ENCODE results near the gene ZNF444. TPM values are rescaled to one million over a fixed set of nuclear protein-coding genes. Genes with fewer than 3 reads are reported as not detected.

The ZNF444 gene
- total RNA-seq, 1 experiment from 2014 or later: 31.7 TPM

DNA sequence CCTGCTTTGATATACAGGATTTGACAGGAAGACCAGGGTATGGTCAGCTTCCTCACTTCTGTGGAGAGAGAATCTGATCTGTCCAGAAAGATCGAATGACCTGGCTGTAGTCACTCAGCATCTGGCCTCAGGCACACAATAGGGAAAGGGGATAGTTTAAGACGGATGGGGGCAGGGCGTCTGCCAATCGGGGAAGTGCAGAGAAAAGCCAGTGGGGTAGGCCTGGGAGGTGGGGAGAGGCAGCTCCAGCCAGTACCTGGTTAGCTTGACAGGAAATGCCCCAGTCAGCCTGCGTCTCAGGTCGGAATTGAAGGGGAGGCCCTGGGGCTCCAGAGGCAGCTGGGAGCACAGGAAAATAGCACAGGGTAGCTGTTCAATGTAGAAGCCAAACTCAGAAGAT lies 12.4 kb downstream of the ZNF444 start:
- no peak overlapping the region for H3K27ac ChIP-seq (ENCODE audit: low read depth, low read length)
- no peak overlapping the region for H3K4me2 ChIP-seq (ENCODE audit: low read length)
- H3K4me3 ChIP-seq (replicated peaks in 1 of 2; ENCODE audit: low read depth in 1 of 2, low read length in 2 of 2): no peak overlapping the region
- no TSS peak for BruUV-seq (replicated peaks)
- ChIA-PET POLR2A (no interaction called here), RAD21 (ENCODE audit: low non-redundant PET in 1 of 2, low total read pairs in 2 of 2, uncharacterized antibody in 2 of 2, unreplicated experiment in 2 of 2) (no interaction called here), CTCF (no interaction called here)
- intact Hi-C loops (cut with micrococcal nuclease): no loop called here
- no peaks in the 10 kb centered on the region for H3K4me1 ChIP-seq (ENCODE audit: control insufficient read depth in 1 of 2, insufficient read depth in 2 of 2, low read length in 2 of 2)
- H3K9me3 ChIP-seq (ENCODE audit: control insufficient read depth in 1 of 2, insufficient read depth in 1 of 2, low read depth in 1 of 2, low read length in 2 of 2): no peaks in the 10 kb centered on the region
- no peak overlapping the region for H3K9ac ChIP-seq (ENCODE audit: low read length)
- no peaks in the 10 kb centered on the region for H3K27me3 ChIP-seq (ENCODE audit: insufficient read depth, low read length)
- TF ChIP-seq POLR2A (IDR thresholded peaks at IDR 0.05; ENCODE audit: borderline replicate concordance, extremely low read depth, insufficient read depth, insufficient read length): no peak
- no peak for TF ChIP-seq ZNF274 (IDR thresholded peaks at IDR 0.05; ENCODE audit: low read depth, low read length)
- no peak for TF ChIP-seq JUND (IDR thresholded peaks at IDR 0.05)
- TF ChIP-seq, protein P1, sequence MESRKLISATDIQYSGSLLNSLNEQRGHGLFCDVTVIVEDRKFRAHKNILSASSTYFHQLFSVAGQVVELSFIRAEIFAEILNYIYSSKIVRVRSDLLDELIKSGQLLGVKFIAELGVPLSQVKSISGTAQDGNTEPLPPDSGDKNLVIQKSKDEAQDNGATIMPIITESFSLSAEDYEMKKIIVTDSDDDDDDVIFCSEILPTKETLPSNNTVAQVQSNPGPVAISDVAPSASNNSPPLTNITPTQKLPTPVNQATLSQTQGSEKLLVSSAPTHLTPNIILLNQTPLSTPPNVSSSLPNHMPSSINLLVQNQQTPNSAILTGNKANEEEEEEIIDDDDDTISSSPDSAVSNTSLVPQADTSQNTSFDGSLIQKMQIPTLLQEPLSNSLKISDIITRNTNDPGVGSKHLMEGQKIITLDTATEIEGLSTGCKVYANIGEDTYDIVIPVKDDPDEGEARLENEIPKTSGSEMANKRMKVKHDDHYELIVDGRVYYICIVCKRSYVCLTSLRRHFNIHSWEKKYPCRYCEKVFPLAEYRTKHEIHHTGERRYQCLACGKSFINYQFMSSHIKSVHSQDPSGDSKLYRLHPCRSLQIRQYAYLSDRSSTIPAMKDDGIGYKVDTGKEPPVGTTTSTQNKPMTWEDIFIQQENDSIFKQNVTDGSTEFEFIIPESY (IDR thresholded peaks at IDR 0.05; ENCODE audit: extremely low read depth, insufficient replicate concordance, low read length): no peak
- no peak for TF ChIP-seq TCF7L2 (IDR thresholded peaks at IDR 0.05; ENCODE audit: borderline replicate concordance, extremely low read depth, insufficient read depth, insufficient read length)
- no peak for TF ChIP-seq RAD21 (IDR thresholded peaks at IDR 0.05; ENCODE audit: low read depth)
- no peak for TF ChIP-seq FOSL1 (IDR thresholded peaks at IDR 0.05; ENCODE audit: low read depth)
- TF ChIP-seq, protein P2, sequence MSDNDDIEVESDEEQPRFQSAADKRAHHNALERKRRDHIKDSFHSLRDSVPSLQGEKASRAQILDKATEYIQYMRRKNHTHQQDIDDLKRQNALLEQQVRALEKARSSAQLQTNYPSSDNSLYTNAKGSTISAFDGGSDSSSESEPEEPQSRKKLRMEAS (IDR thresholded peaks at IDR 0.05): no peak
- no peak for TF ChIP-seq EZH2phosphoT487 (IDR thresholded peaks at IDR 0.05; ENCODE audit: borderline replicate concordance)
- TF ChIP-seq SP1 (IDR thresholded peaks at IDR 0.05; ENCODE audit: low read depth): no peak
- TF ChIP-seq YY1 (IDR thresholded peaks at IDR 0.05; ENCODE audit: extremely low read depth, insufficient replicate concordance, low read depth, low read length): no peak
- TF ChIP-seq, protein P3, sequence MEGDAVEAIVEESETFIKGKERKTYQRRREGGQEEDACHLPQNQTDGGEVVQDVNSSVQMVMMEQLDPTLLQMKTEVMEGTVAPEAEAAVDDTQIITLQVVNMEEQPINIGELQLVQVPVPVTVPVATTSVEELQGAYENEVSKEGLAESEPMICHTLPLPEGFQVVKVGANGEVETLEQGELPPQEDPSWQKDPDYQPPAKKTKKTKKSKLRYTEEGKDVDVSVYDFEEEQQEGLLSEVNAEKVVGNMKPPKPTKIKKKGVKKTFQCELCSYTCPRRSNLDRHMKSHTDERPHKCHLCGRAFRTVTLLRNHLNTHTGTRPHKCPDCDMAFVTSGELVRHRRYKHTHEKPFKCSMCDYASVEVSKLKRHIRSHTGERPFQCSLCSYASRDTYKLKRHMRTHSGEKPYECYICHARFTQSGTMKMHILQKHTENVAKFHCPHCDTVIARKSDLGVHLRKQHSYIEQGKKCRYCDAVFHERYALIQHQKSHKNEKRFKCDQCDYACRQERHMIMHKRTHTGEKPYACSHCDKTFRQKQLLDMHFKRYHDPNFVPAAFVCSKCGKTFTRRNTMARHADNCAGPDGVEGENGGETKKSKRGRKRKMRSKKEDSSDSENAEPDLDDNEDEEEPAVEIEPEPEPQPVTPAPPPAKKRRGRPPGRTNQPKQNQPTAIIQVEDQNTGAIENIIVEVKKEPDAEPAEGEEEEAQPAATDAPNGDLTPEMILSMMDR (IDR thresholded peaks at IDR 0.05 in 2 of 3, conservative IDR thresholded peaks at IDR 0.05 in 1 of 3; ENCODE audit: borderline replicate concordance in 1 of 3, insufficient read depth in 1 of 3, low read depth in 2 of 3, low read length in 2 of 3): no peak
- TF ChIP-seq, protein P4, sequence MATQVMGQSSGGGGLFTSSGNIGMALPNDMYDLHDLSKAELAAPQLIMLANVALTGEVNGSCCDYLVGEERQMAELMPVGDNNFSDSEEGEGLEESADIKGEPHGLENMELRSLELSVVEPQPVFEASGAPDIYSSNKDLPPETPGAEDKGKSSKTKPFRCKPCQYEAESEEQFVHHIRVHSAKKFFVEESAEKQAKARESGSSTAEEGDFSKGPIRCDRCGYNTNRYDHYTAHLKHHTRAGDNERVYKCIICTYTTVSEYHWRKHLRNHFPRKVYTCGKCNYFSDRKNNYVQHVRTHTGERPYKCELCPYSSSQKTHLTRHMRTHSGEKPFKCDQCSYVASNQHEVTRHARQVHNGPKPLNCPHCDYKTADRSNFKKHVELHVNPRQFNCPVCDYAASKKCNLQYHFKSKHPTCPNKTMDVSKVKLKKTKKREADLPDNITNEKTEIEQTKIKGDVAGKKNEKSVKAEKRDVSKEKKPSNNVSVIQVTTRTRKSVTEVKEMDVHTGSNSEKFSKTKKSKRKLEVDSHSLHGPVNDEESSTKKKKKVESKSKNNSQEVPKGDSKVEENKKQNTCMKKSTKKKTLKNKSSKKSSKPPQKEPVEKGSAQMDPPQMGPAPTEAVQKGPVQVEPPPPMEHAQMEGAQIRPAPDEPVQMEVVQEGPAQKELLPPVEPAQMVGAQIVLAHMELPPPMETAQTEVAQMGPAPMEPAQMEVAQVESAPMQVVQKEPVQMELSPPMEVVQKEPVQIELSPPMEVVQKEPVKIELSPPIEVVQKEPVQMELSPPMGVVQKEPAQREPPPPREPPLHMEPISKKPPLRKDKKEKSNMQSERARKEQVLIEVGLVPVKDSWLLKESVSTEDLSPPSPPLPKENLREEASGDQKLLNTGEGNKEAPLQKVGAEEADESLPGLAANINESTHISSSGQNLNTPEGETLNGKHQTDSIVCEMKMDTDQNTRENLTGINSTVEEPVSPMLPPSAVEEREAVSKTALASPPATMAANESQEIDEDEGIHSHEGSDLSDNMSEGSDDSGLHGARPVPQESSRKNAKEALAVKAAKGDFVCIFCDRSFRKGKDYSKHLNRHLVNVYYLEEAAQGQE (IDR thresholded peaks at IDR 0.05; ENCODE audit: low read depth): no peak
- TF ChIP-seq EZH2 (IDR thresholded peaks at IDR 0.05): no peak
- TF ChIP-seq, protein P5, sequence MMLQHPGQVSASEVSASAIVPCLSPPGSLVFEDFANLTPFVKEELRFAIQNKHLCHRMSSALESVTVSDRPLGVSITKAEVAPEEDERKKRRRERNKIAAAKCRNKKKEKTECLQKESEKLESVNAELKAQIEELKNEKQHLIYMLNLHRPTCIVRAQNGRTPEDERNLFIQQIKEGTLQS (IDR thresholded peaks at IDR 0.05): no peak
- DNase-seq (ENCODE audit: low read depth, low spot score): no peak
- ATAC-seq: no peak
- H4K20me1 ChIP-seq (ENCODE audit: insufficient read depth): no peaks in the 10 kb centered on the region
- H3K9me2 ChIP-seq (ENCODE audit: insufficient read depth): no peaks in the 10 kb centered on the region
- no peak overlapping the region for H2AFZ ChIP-seq (ENCODE audit: low read depth, low read length, poor library complexity, severe bottlenecking)
- no peaks in the 10 kb centered on the region for H3K79me2 ChIP-seq (ENCODE audit: insufficient read depth, low read length)
- H3K36me3 ChIP-seq (ENCODE audit: control insufficient read depth in 1 of 2, insufficient read depth in 2 of 2, low read length in 2 of 2): 0 out of 4 replicates have a peak, but pooled peaks cover 0 to 2% of the 10 kb centered on the region in 2 experiments
